Measurements from ENCODE around the gene KRTAP10-6.
"Not testable (repeated sequence)": the region's sequence is repeated elsewhere in the genome, so short reads cannot be mapped to it uniquely, and the experiment has no call there.

The KRTAP10-6 gene, protein sequence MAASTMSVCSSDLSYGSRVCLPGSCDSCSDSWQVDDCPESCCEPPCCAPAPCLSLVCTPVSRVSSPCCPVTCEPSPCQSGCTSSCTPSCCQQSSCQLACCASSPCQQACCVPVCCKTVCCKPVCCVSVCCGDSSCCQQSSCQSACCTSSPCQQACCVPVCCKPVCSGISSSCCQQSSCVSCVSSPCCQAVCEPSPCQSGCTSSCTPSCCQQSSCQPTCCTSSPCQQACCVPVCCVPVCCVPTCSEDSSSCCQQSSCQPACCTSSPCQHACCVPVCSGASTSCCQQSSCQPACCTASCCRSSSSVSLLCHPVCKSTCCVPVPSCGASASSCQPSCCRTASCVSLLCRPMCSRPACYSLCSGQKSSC

DNA sequence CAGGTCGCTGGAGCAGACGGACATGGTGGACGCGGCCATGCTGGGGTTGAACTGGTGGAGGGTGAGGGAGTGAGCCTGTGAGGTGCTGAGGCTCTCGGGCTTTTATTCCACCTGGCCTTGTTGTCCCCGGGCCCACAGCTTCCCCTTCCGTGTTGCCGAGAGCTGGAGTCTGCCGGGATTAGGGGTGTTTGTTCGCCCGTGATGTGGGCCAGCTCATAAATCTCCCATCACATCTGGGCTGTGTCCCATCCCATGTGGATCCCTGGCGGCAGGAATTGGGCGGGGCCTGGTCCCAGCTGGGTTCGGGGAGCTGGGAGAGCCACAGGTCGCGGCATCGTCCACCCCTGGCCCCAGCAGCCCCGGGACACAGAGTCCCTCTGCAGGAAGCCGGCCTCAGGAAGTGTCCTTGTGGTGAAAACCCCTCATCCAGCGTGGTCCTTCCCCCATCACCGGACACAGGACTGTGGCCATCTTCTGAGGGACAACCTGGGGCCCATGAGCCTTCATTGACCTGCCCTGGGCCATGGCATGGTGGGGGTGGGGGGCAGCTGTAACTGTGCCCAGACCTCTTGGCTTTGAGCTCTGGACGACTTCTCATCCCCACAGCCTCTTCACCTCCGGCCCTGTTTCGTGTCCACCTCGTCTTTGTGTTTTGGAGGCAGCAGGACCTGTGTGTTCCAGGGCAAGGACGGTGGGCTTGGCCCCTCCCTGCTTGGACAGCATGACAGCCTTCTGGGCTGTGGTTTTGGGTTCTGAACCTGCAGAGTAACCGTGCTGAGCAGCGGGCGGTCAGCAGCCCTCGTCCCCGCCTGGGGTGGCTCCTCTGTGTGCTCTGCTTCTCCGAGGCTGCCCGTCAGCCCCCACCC lies at the start of gene KRTAP10-6:
Gene KRTAP10-6, minus strand, starts transcription at position 60 of the 866 bp plus-strand sequence. Its CDS starts 21 bp downstream, at position 39.
- DNase-seq = peak; percentile 54

GRCh38 chr21:44640761-44641160 lies 48.5 kb upstream of the KRTAP10-6 start:
- DNase-seq = no peak

GRCh38 chr21:44639331-44639655 lies 47.0 kb upstream of the KRTAP10-6 start:
- DNase-seq = no peak

GRCh38 chr21:44638506-44639330 lies 46.4 kb upstream of the KRTAP10-6 start:
- not testable (repeated sequence) for DNase-seq

DNA sequence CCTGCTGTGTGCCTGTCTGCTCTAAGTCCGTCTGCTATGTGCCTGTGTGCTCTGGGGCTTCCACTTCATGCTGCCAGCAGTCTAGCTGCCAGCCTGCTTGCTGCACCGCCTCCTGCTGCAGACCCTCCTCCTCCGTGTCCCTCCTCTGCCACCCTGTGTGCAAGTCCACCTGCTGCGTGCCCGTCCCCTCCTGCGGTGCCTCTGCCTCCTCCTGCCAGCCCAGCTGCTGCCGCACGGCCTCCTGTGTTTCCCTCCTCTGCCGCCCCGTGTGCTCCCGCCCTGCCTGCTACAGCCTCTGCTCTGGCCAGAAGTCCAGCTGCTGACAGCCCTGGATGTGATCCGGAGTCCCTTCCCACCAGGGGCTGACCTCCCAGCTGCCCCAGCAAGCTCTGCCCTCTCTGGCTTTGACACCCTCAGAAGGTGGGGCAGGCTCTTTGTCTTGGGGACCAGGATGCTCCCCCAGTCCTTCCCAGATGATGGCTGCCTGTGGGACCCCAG lies 45.6 kb upstream of the KRTAP10-6 start:
- peak; percentile 41 for DNase-seq

- DNase-seq = peak; percentile 64
Observed at GRCh38 chr21:44637018-44637850, 44.9 kb upstream of the KRTAP10-6 start, which contains the start of gene KRTAP10-10. Gene KRTAP10-10, plus strand, starts transcription at chr21:44637356. Its CDS starts 62 bp downstream, at chr21:44637418.

DNA sequence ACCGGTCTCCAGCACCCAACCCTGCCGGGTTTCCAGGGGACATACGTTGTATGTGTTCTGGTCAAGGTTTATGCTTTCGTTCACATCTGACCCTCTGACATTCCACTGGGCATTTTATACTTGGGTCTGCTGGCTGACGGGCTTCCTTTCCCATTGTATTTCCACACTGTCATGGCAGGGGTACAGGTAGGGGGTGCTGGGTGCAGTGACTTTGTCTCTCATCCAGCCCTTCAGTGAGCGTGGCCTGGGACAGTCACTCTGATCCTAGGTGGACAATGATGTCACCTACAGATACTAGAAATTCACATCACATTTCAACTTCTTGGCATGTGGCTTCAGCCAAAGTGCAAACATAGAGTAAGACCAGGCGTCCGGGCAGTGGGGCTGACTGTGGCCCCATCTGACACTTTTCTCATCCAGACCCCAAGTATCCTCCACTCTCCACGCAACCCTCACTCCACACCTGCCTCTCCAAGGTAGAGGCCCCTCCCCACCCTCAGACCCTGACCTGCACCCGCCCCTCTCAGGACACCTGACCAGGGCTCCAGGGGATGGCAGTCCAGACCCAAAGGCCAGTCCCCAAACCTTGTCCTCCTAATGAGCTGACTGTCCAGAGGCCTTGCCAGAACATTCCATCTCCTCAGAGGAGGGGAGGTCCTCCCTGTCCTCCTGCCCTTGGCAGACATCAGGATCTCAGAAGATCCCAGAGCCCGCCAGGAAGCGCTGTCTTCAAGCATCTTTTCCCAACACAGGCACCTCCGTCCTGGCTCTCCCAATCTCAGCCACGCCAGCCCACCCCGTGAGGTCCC lies 44.1 kb upstream of the KRTAP10-6 start:
- no peak for DNase-seq

GRCh38 chr21:44632067-44632466 lies 39.8 kb upstream of the KRTAP10-6 start:
- no peak for DNase-seq

DNA sequence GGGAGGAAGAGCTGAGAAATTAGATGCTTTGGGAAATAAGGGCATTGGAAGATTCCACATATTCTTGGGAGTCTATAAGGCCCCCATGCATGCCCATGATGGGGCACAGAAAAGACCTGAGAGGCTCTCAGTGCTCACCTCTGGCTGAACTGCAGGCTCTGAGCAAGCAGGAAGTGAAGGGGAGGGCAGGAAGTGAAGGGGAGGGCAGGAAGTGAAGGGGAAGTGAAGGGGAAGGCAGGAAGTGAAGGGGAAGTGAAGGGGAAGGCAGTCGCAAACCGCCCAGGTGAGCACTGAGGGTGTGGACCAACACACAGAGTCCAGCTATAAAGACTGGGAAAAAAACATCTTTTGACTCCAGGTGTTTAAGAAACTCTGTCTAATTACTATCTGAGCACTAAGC lies 38.1 kb upstream of the KRTAP10-6 start:
- DNase-seq = no peak

DNA sequence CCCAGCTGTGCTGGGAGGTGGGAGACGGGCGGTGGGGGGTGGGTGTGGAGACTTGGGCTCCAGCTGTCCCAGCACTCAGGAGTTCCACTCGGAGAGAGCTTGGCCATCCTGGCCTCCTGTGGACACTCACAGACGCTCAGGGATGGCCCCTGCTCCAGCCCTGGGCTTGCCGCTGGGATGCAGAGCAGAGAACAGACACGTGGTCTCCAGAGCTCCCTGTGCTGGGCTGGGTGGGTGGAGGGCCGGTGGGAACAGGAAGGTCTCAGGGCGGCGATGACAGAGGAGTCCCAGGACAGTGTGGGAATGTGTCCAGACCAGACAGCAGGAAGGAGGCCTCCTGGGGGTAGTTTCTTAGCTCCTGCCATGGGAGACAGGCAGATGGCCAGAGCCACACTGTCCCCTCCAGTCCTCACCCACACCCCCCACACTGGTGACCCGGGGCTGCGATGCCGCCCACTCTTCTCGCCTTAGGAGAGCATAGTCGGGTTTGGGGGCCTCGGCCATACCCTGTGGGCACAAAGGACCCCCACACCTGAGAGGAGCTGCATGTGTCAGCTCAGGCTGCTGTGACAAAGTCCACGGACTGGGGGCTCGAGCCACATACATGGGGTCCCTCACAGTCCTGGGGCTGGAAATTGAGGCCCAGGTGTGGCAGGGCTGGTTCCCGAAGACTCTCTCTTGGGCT lies 36.5 kb upstream of the KRTAP10-6 start:
- DNase-seq = no peak

DNA sequence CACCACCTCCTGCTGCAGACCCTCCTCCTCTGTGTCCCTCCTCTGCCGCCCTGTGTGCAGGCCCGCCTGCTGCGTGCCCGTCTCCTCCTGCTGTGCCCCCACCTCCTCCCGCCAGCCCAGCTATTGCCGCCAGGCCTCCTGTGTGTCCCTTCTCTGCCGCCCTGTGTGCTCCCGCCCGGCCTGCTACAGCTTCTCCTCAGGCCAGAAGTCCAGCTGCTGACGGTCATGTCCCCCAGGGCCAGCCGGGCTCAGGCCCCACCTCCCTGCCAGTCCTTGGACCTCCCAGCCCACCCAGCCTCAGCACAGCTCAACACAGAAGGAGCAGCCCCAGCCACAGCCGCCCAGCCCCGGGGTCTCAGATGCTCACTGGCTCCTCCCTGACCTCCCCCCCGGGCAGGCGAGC lies 35.5 kb upstream of the KRTAP10-6 start:
- DNase-seq = peak; percentile 64

GRCh38 chr21:44627181-44627822 lies 35.0 kb upstream of the KRTAP10-6 start:
- peak; percentile 80 for DNase-seq

- peak; percentile 80 for DNase-seq
Observed at GRCh38 chr21:44626673-44627143, 34.4 kb upstream of the KRTAP10-6 start, which contains the start of gene KRTAP10-9. Gene KRTAP10-9, plus strand, starts transcription at chr21:44627093. Its CDS starts 79 bp downstream, at chr21:44627172.

GRCh38 chr21:44626262-44626661 lies 34.0 kb upstream of the KRTAP10-6 start:
- no peak for DNase-seq

DNA sequence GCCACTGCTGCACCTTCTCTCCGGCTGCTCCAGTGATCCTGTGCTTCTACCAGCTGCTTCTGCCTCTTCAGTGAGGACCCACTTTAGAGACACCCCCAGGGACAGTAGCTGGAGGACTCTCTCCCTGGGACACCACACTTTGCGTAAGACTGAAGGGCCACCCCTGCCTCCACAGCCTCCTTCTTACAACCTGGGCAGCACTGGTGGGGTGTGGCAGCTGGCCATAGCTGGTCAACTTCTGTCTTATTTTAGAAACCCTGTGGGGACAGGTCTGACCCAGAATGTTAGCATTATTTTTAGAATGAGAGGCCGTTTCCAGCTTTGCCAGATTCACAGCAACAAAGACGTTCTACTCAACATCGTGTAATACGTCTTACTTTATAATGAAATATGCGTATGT lies 33.5 kb upstream of the KRTAP10-6 start:
- no peak for DNase-seq

DNA sequence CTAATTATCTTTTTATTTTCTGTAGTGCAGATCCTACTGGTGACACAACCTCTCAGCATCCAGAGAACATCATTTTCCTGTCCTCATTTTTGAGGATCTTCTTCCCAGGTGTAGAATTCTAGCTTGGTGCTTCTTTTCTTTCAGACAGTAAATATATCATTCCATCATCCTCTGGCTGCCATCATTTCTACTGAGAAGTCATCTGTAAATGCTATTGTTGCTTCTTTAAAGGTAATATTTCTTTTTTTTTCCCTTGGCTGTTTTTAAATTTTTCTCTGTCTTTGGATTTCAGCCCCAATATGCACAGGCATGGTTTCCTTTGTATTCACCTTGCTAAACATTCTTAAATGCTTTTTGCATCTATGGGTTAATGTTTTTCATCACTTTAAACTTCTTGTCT lies 31.3 kb upstream of the KRTAP10-6 start:
- DNase-seq = no peak

DNA sequence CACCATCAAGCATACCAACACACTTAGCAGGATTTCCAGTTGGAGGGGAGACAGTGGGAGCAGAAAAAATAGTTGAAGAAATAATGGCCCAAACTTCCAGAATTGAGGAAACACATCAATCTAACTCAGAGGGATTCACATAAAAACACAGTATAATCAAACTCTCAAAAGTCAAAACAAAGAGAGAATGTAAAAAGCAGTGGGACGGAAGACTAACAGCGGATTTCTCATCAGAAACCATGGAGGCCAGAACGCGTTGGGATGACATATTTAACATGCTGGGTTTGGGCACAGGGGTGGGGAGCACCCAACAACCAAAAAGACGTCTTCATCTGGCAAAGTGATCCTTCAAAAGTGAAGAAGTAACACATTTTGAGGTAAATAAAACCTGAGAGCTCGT lies 27.6 kb upstream of the KRTAP10-6 start:
- DNase-seq = no peak

GRCh38 chr21:44618909-44619308 lies 26.6 kb upstream of the KRTAP10-6 start:
- DNase-seq = no peak

DNA sequence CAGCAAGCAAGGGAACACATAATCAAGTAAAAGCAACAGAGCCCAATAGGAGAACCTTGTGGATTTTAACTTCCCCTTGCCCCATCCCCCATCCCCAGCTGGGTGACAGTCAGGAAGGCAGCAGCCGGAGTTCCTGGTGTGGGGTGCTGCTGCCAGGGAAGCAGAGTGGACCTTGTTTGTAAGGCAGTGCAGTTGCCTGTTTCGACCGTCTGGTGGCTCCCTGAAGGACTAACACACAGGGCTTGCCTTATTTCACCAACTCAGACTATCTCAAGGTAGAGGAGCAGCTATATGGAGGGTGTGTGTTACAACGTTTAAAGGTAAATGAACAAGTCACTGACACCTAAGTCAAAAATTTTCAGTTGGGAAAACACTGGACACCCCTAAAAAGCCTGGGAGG lies 26.2 kb upstream of the KRTAP10-6 start:
- no peak for DNase-seq

DNA sequence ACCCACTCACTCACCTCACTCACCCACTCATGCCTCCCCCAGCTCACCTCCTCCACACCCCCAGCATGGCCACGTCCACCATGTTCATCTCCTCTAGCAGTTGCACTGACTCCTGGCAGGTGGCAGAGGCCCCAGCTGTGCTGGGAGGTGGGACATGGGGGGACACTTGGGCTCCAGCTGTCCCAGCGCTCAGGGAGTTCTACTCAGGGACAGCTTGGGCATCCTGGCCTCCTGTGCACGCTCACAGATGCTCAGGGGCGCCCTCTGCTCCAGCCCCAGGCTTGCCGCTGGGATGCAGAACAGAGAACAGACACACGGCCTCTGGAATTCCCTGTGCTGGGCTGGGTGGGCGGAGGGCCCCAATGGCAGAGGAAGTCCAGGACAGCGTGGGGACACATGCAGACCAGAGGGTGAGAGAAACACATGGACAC lies 24.8 kb upstream of the KRTAP10-6 start:
- no peak for DNase-seq

All from NCI-H146 (cell line).